ENCODE data around the gene SEC61B.

The SEC61B gene

DNA sequence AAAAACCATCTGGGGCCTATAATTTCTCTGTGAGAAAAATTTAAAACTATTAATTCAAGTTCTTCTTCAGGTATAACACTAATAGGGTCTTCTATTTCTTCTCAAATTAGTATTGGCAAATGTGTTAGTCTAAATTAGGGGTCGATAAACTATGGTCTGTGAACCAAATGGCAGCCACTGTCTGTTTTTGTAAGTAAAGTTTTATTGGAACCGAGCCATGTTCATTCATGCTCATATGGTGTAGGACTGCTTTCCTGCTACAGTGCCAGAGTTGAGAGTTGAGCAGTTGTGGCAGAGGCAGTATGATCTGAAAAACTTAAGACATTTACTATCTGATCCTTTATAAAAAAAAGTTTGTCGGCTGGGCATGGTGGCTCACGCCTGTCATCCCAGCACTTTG, 29.1 kb downstream of the SEC61B start:
- Histone ChIP-seq H2AFZ (ENCODE audit: low read depth, low read length, severe bottlenecking) (no peak overlapping the region), H4K20me1 (ENCODE audit: low read depth, low read length) (no peaks in the 10 kb centered on the region), H3K9me3 (ENCODE audit: insufficient read depth, low read length) (no peaks in the 10 kb centered on the region), H3K9me2 (replicated peaks; ENCODE audit: insufficient read depth, low read length) (no peaks in the 10 kb centered on the region), H3F3A (ENCODE audit: insufficient read depth) (peaks cover 39% of the 10 kb centered on the region), H3K4me3 (ENCODE audit: insufficient read depth, low read length, poor library complexity, severe bottlenecking) (no peak overlapping the region), H3K4me2 (ENCODE audit: low read depth, low read length, poor library complexity, severe bottlenecking) (peak overlapping the region; percentile 40), H3K9ac (ENCODE audit: low read length) (no peak overlapping the region), H3K27me3 (ENCODE audit: low read length) (no peaks in the 10 kb centered on the region), H3K79me2 (ENCODE audit: insufficient read depth, low read length) (no peaks in the 10 kb centered on the region), H3K27ac (ENCODE audit: low read depth, low read length) (peak overlapping the region; percentile 51), H3K36me3 (ENCODE audit: low read length) (no peaks in the 10 kb centered on the region)
- TF ChIP-seq EZH2phosphoT487 (conservative IDR thresholded peaks at IDR 0.05; ENCODE audit: low read length) = no peak
- TF ChIP-seq, protein P1, sequence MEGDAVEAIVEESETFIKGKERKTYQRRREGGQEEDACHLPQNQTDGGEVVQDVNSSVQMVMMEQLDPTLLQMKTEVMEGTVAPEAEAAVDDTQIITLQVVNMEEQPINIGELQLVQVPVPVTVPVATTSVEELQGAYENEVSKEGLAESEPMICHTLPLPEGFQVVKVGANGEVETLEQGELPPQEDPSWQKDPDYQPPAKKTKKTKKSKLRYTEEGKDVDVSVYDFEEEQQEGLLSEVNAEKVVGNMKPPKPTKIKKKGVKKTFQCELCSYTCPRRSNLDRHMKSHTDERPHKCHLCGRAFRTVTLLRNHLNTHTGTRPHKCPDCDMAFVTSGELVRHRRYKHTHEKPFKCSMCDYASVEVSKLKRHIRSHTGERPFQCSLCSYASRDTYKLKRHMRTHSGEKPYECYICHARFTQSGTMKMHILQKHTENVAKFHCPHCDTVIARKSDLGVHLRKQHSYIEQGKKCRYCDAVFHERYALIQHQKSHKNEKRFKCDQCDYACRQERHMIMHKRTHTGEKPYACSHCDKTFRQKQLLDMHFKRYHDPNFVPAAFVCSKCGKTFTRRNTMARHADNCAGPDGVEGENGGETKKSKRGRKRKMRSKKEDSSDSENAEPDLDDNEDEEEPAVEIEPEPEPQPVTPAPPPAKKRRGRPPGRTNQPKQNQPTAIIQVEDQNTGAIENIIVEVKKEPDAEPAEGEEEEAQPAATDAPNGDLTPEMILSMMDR (IDR thresholded peaks at IDR 0.05; ENCODE audit: insufficient read depth, low read length, poor library complexity, severe bottlenecking) = no peak

DNA sequence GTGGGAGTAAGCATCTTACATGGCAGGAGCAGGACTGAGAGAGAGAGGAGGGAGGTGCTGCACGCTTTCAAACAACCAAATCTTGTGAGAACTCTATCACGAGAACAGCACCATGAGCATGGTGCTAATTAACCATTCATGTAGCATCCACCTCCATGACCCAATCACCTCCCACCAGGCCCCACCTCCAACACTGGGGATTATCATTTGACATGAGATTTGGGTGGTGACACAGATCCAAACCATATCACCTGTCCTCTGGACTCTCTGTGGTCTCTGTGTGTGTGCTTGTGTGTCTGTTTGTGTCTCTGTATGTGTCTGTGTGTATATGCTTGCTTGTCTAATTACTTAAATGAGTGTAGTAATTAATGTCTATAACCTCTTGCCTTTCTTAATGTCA, 31.1 kb downstream of the SEC61B start:
- peaks cover 44% of the 10 kb centered on the region for H3F3A ChIP-seq (ENCODE audit: insufficient read depth)
- TF ChIP-seq, protein P1 (IDR thresholded peaks at IDR 0.05; ENCODE audit: insufficient read depth, low read length, poor library complexity, severe bottlenecking) = no peak
- no peak for TF ChIP-seq EZH2phosphoT487 (conservative IDR thresholded peaks at IDR 0.05; ENCODE audit: low read length)
- peak overlapping the region; percentile 55 for H2AFZ ChIP-seq (ENCODE audit: low read depth, low read length, severe bottlenecking)
- no peaks in the 10 kb centered on the region for H3K79me2 ChIP-seq (ENCODE audit: insufficient read depth, low read length)
- H3K9ac ChIP-seq (ENCODE audit: low read length) = peak overlapping the region; percentile 47
- no peaks in the 10 kb centered on the region for H4K20me1 ChIP-seq (ENCODE audit: low read depth, low read length)
- no peaks in the 10 kb centered on the region for H3K9me3 ChIP-seq (ENCODE audit: insufficient read depth, low read length)
- no peaks in the 10 kb centered on the region for H3K9me2 ChIP-seq (replicated peaks; ENCODE audit: insufficient read depth, low read length)
- H3K36me3 ChIP-seq (ENCODE audit: low read length) = no peaks in the 10 kb centered on the region
- no peaks in the 10 kb centered on the region for H3K27me3 ChIP-seq (ENCODE audit: low read length)
- peak overlapping the region; percentile 60 for H3K4me2 ChIP-seq (ENCODE audit: low read depth, low read length, poor library complexity, severe bottlenecking)
- peak overlapping the region; percentile 6 for H3K4me3 ChIP-seq (ENCODE audit: insufficient read depth, low read length, poor library complexity, severe bottlenecking)
- H3K27ac ChIP-seq (ENCODE audit: low read depth, low read length) = peak overlapping the region; percentile 96

DNA sequence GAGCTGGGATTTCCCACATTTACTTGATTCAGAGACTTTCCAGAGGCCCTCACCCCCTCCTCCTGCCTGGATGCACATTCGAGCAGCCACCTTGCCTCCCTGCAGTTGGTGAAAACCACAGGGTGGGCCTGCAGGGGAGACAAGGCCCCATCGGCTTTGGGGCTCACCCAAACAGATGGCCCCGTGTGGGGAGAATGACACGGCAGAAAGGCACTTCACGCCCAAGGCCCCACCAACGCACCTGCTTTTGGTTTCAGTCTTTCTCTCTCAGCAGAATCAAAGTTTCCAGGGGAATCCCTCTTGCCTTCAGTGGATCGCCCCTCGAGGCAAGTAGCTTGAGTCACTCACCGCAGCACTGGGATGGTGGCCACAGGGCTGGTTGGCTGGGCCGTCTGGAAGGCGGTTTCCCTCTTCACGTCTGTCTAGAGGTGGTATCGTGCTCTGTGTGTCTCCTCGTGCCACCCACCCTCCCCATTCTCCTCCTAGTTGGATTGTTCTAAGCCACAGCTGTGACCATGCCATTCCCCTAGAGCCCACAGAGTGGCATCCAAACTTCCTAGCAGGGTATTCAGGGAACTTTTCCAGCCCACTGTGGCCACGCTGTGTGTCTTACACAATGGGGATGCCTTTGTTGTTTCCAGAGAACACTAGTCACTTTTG, 31.8 kb downstream of the SEC61B start:
- no peaks in the 10 kb centered on the region for H3K9me2 ChIP-seq (replicated peaks; ENCODE audit: insufficient read depth, low read length)
- no peaks in the 10 kb centered on the region for H3K79me2 ChIP-seq (ENCODE audit: insufficient read depth, low read length)
- no peaks in the 10 kb centered on the region for H3K36me3 ChIP-seq (ENCODE audit: low read length)
- H3K27ac ChIP-seq (ENCODE audit: low read depth, low read length) = peak overlapping the region; percentile 96
- H3K9ac ChIP-seq (ENCODE audit: low read length) = peak overlapping the region; percentile 47
- peak overlapping the region; percentile 60 for H3K4me2 ChIP-seq (ENCODE audit: low read depth, low read length, poor library complexity, severe bottlenecking)
- H3K27me3 ChIP-seq (ENCODE audit: low read length) = no peaks in the 10 kb centered on the region
- H3F3A ChIP-seq (ENCODE audit: insufficient read depth) = peaks cover 44% of the 10 kb centered on the region
- no peaks in the 10 kb centered on the region for H3K9me3 ChIP-seq (ENCODE audit: insufficient read depth, low read length)
- no peaks in the 10 kb centered on the region for H4K20me1 ChIP-seq (ENCODE audit: low read depth, low read length)
- peak overlapping the region; percentile 6 for H3K4me3 ChIP-seq (ENCODE audit: insufficient read depth, low read length, poor library complexity, severe bottlenecking)
- TF ChIP-seq EZH2phosphoT487 (conservative IDR thresholded peaks at IDR 0.05; ENCODE audit: low read length) = no peak
- TF ChIP-seq, protein P1 (IDR thresholded peaks at IDR 0.05; ENCODE audit: insufficient read depth, low read length, poor library complexity, severe bottlenecking) = no peak
- H2AFZ ChIP-seq (ENCODE audit: low read depth, low read length, severe bottlenecking) = peak overlapping the region; percentile 55

Data from SU-DHL-6 (cell line).